AG04450 (cell line): Measurements from ENCODE around the gene BEND5. TPM values are rescaled to one million over a fixed set of nuclear protein-coding genes. Genes with fewer than 3 reads are reported as not detected.

Experiments used
- CTCF ChIA-PET: fragments of 300-600, 350-600 bp; formaldehyde crosslinking; extraction: SDS; loops from one replicate; lab custom pipeline; 2022; ENCODE audit warnings: antibody characterized with exemption, inconsistent platforms; lab: Charles Lee
- POLR2A ChIA-PET: fragments of 350-600 bp; formaldehyde crosslinking; extraction: SDS; loops from one replicate; lab custom pipeline; 2021; ENCODE audit warnings: antibody characterized with exemption, inconsistent platforms; lab: Yijun Ruan, JAX
- DNase-seq: peaks from one replicate; pipeline ENCODE4 v3.0.0-alpha.2; 2011; ENCODE audit warnings: low read depth, low spot score
- H3K27ac ChIP-seq: one replicate; pipeline ENCODE4 v1.5.1; 2012; ENCODE audit warnings: low read depth, low read length, control low read depth
- H3K27me3 ChIP-seq: one replicate; pipeline ENCODE4 v1.6.0; 2012; ENCODE audit warnings: low read length; ENCODE audit not compliant: control insufficient read depth, insufficient read depth
- H3K4me3 ChIP-seq: 2 replicates; pipeline ENCODE4 v1.5.1; 2011; ENCODE audit warnings: mild to moderate bottlenecking, low read depth, low read length, control low read depth
- H3K9me3 ChIP-seq: 2 replicates; pipeline ENCODE4 v1.5.1; 2012; ENCODE audit warnings: low read length; ENCODE audit not compliant: control insufficient read depth, insufficient read depth
- CTCF ChIP-seq: IDR thresholded peaks from 2 replicates; pipeline ENCODE4 v1.5.1; 2011; ENCODE audit warnings: low read depth, low read length, control low read depth, inconsistent platforms
- polyA plus RNA-seq: library from polyadenylated mRNA; depleted of rRNA; stranded (reverse); fragments of >200 nt; gene quantifications from 2 replicates; pipeline ENCODE4 v1.2.3, GENCODE V29; 2011

The BEND5 gene
- polyA plus RNA-seq, 1 experiment: 0.74 TPM

- ChIA-PET CTCF (interaction anchor here (1.3 kb wide), 1 partner anchor 9 kb away, joined by 9 read pairs; no protein-coding TSS in a partner anchor), POLR2A (no interaction called here)
- Histone ChIP-seq H3K9me3 (no peaks in the 10 kb centered on the region), H3K4me3 (no peak overlapping the region), H3K27me3 (peaks cover 2% of the 10 kb centered on the region), H3K27ac (no peak overlapping the region)
- no peak for DNase-seq
- no peak for TF ChIP-seq CTCF
Observed at GRCh38 chr1:48686159-48686558, 90.5 kb downstream of the BEND5 start.

GRCh38 chr1:48684381-48684780 is 92.3 kb downstream of the BEND5 start:
- TF ChIP-seq CTCF: no peak
- no peaks in the 10 kb centered on the region for H3K9me3 ChIP-seq

GRCh38 chr1:48683839-48684238 is 92.9 kb downstream of the BEND5 start:
- ChIA-PET CTCF (interaction anchor here (0.9 kb wide), 1 partner anchor 13 kb away, joined by 3 read pairs; no protein-coding TSS in a partner anchor), POLR2A (no interaction called here)
- no peaks in the 10 kb centered on the region for H3K9me3 ChIP-seq
- H3K27me3 ChIP-seq: peaks cover 2% of the 10 kb centered on the region
- no peak for TF ChIP-seq CTCF
- no peak overlapping the region for H3K27ac ChIP-seq
- H3K4me3 ChIP-seq: no peak overlapping the region
- no peak for DNase-seq

More at GRCh38 chr1:48684381-48684780, 92.3 kb downstream of the BEND5 start:
- Histone ChIP-seq H3K27ac (no peak overlapping the region), H3K4me3 (no peak overlapping the region), H3K27me3 (peaks cover 2% of the 10 kb centered on the region)
- POLR2A ChIA-PET: no interaction called here
- CTCF ChIA-PET: no interaction called here
- no peak for DNase-seq

GRCh38 chr1:48681476-48682305 is 95.0 kb downstream of the BEND5 start:
- POLR2A ChIA-PET: no interaction called here
- TF ChIP-seq CTCF: no peak

GRCh38 chr1:48680411-48681035 is 96.2 kb downstream of the BEND5 start:
- H3K9me3 ChIP-seq: no peaks in the 10 kb centered on the region
- peaks cover 2% of the 10 kb centered on the region for H3K27me3 ChIP-seq
- ChIA-PET CTCF (interaction anchor here (1.0 kb wide), 1 partner anchor 1668 kb away, joined by 3 read pairs; no protein-coding TSS in a partner anchor), POLR2A (no interaction called here)
- H3K4me3 ChIP-seq: no peak overlapping the region
- no peak for TF ChIP-seq CTCF
- H3K27ac ChIP-seq: no peak overlapping the region
- no peak for DNase-seq

More at GRCh38 chr1:48681476-48682305, 95.0 kb downstream of the BEND5 start:
- no peak for DNase-seq
- Histone ChIP-seq H3K27me3 (peaks cover 2% of the 10 kb centered on the region), H3K27ac (no peak overlapping the region), H3K9me3 (no peaks in the 10 kb centered on the region), H3K4me3 (no peak overlapping the region)
- CTCF ChIA-PET: no interaction called here
